H9 (cell line): ENCODE measurements around the gene SMIM28. TPM values are rescaled to one million over a fixed set of nuclear protein-coding genes. Genes with fewer than 3 reads are reported as not detected.
A peak's percentile ranks its signal among the peaks of the same experiment; 100 is the strongest.

Experiments
- DNase-seq: peaks from one replicate; pipeline ENCODE4 v3.0.0-alpha.2; 2017
- H2AFZ ChIP-seq: one replicate; pipeline ENCODE4 v1.6.1; 2013; ENCODE audit warnings: mild to moderate bottlenecking, low read length, control low read depth, moderate library complexity
- H2AK5ac ChIP-seq: 2 replicates; pipeline ENCODE4 v1.6.1; 2013; ENCODE audit warnings: low read length, control low read depth, mixed read lengths; ENCODE audit not compliant: insufficient read length
- H2BK120ac ChIP-seq: one replicate; pipeline ENCODE4 v1.6.1; 2013; ENCODE audit warnings: low read depth, mild to moderate bottlenecking, low read length, control low read depth, inconsistent platforms; ENCODE audit not compliant: poor library complexity, severe bottlenecking
- H2BK12ac ChIP-seq: 2 replicates; pipeline ENCODE4 v1.6.1; 2013; ENCODE audit warnings: low read length, control low read depth, mixed read lengths, low read depth; ENCODE audit not compliant: insufficient read length
- H2BK15ac ChIP-seq: 2 replicates; pipeline ENCODE4 v1.6.1; 2013; ENCODE audit warnings: low read depth, low read length, control low read depth
- H2BK20ac ChIP-seq: one replicate; pipeline ENCODE4 v1.6.1; 2013; ENCODE audit warnings: low read depth, mild to moderate bottlenecking, low read length, control low read depth, inconsistent platforms; ENCODE audit not compliant: poor library complexity, severe bottlenecking
- H2BK5ac ChIP-seq: 2 replicates; pipeline ENCODE4 v1.6.1; 2013; ENCODE audit warnings: low read length, control low read depth, mixed read lengths; ENCODE audit not compliant: insufficient read length
- H3K14ac ChIP-seq: 2 replicates; pipeline ENCODE4 v1.6.1; 2013; ENCODE audit warnings: low read length, control low read depth; ENCODE audit not compliant: insufficient read depth
- H3K18ac ChIP-seq: 2 replicates; pipeline ENCODE4 v1.6.1; 2013; ENCODE audit warnings: low read depth, mild to moderate bottlenecking, mixed read lengths, low read length, control low read depth; ENCODE audit not compliant: insufficient read length
- H3K23ac ChIP-seq: 2 replicates; pipeline ENCODE4 v1.6.1; 2013; ENCODE audit warnings: low read length, control low read depth, mixed read lengths, low read depth; ENCODE audit not compliant: insufficient read length
- H3K23me2 ChIP-seq: 2 replicates; pipeline ENCODE4 v1.6.1; 2013; ENCODE audit warnings: low read depth, mild to moderate bottlenecking, mixed read lengths, low read length, control low read depth; ENCODE audit not compliant: insufficient read length, poor library complexity, severe bottlenecking
- H3K27ac ChIP-seq: 2 replicates; pipeline ENCODE4 v1.5.1; 2013; ENCODE audit warnings: low read length, control low read depth, mixed read lengths, low read depth; ENCODE audit not compliant: insufficient read length
- H3K27me3 ChIP-seq: 2 replicates; pipeline ENCODE4 v1.6.1; 2013; ENCODE audit warnings: low read length, control low read depth, inconsistent platforms; ENCODE audit not compliant: insufficient read depth
- H3K4ac ChIP-seq: 2 replicates; pipeline ENCODE4 v1.6.1; 2013; ENCODE audit warnings: low read depth, mild to moderate bottlenecking, control low read depth, inconsistent platforms, low read length, moderate library complexity
- H3K4me1 ChIP-seq: 2 replicates; pipeline ENCODE4 v1.6.1; 2013; ENCODE audit warnings: low read length, control low read depth, inconsistent platforms; ENCODE audit not compliant: insufficient read depth
- H3K4me2 ChIP-seq: 2 replicates; pipeline ENCODE4 v1.6.1; 2013; ENCODE audit warnings: low read length, control low read depth, mixed read lengths; ENCODE audit not compliant: insufficient read length, insufficient read depth
- H3K56ac ChIP-seq: 2 replicates; pipeline ENCODE4 v1.6.1; 2013; ENCODE audit warnings: low read depth, mild to moderate bottlenecking, mixed read lengths, low read length, control low read depth; ENCODE audit not compliant: insufficient read length
- H3K79me1 ChIP-seq: 2 replicates; pipeline ENCODE4 v1.6.1; 2013; ENCODE audit warnings: low read depth, mild to moderate bottlenecking, moderate library complexity, low read length, control low read depth, inconsistent platforms; ENCODE audit not compliant: insufficient read depth, poor library complexity, severe bottlenecking
- H3K79me2 ChIP-seq: 2 replicates; pipeline ENCODE4 v1.6.1; 2013; ENCODE audit warnings: low read length, control low read depth, inconsistent platforms; ENCODE audit not compliant: insufficient read depth
- H3K9ac ChIP-seq: 2 replicates; pipeline ENCODE4 v1.6.1; 2013; ENCODE audit warnings: low read length, control low read depth, mixed read lengths; ENCODE audit not compliant: insufficient read length; ENCODE audit errors: extremely low read depth
- H3K9me3 ChIP-seq: one replicate; pipeline ENCODE4 v1.6.1; 2013; ENCODE audit warnings: low read depth, low read length, inconsistent platforms; ENCODE audit not compliant: control insufficient read depth
- H3T11ph ChIP-seq: one replicate; pipeline ENCODE4 v1.6.1; 2013; ENCODE audit warnings: mild to moderate bottlenecking, low read length, control low read depth, inconsistent platforms
- H4K20me1 ChIP-seq: one replicate; pipeline ENCODE4 v1.6.1; 2013; ENCODE audit not compliant: control insufficient read depth, insufficient read length, insufficient read depth
- H4K5ac ChIP-seq: 2 replicates; pipeline ENCODE4 v1.6.1; 2013; ENCODE audit warnings: low read depth, mild to moderate bottlenecking, mixed read lengths, low read length, control low read depth; ENCODE audit not compliant: insufficient read length
- H4K8ac ChIP-seq: replicated peaks from 2 replicates; pipeline ENCODE4 v1.6.1; 2013; ENCODE audit warnings: low read length, control low read depth, mixed read lengths, low read depth; ENCODE audit not compliant: insufficient read length
- H4K91ac ChIP-seq: 2 replicates; pipeline ENCODE4 v1.6.1; 2013; ENCODE audit warnings: low read depth, mild to moderate bottlenecking, moderate library complexity, mixed read lengths, low read length, control low read depth; ENCODE audit not compliant: insufficient read length
- H3K27ac Mint-ChIP-seq, 3 experiments: 2 replicates in 2 of 3; 3 replicates in 1 of 3; pipeline ENCODE4 v1.8.0; 2020 to 2021; ENCODE audit warnings: mixed read lengths in 3 of 3, mild to moderate bottlenecking in 1 of 3, moderate library complexity in 1 of 3
- H3K27me3 Mint-ChIP-seq: 2 replicates; pipeline ENCODE4 v1.8.0; 2021; ENCODE audit warnings: low read depth, mild to moderate bottlenecking, moderate library complexity, mixed read lengths
- H3K36me3 Mint-ChIP-seq, 3 experiments: 2 replicates in 2 of 3; 3 replicates in 1 of 3; pipeline ENCODE4 v1.8.0; 2020 to 2021; ENCODE audit warnings: low read depth in 3 of 3, mixed read lengths in 3 of 3; ENCODE audit not compliant: insufficient read depth in 1 of 3
- H3K4me1 Mint-ChIP-seq, 2 experiments: 2 replicates each; pipeline ENCODE4 v1.8.0; 2020; ENCODE audit warnings: mixed read lengths in 2 of 2
- H3K4me3 Mint-ChIP-seq, 2 experiments: 2 replicates in 1 of 2; 3 replicates in 1 of 2; pipeline ENCODE4 v1.8.0; 2020 to 2021; ENCODE audit warnings: mild to moderate bottlenecking in 2 of 2, mixed read lengths in 2 of 2, moderate library complexity in 1 of 2
- H3K9me3 Mint-ChIP-seq, 2 experiments: 2 replicates in 1 of 2; 3 replicates in 1 of 2; pipeline ENCODE4 v1.8.0; 2020; ENCODE audit warnings: mild to moderate bottlenecking in 2 of 2, mixed read lengths in 2 of 2, moderate library complexity in 1 of 2
- CTCF ChIP-seq: fragments of 200-600 bp; sonication (generic); conservative IDR thresholded peaks from 3 replicates; pipeline ENCODE4 v1.8.0; 2021; ENCODE audit warnings: antibody characterized with exemption, mild to moderate bottlenecking
- WGBS: extraction: QIAGEN DNeasy Blood & Tissue Kit; methylation state at CpG from one replicate; pipeline ENCODE4 v1.1.7; 2013; ENCODE audit warnings: missing lambda C conversion rate, low lambda C conversion rate, mixed read lengths; ENCODE audit not compliant: insufficient read length; ENCODE audit errors: extremely low coverage; 5-methylcytosine and 5-hydroxymethylcytosine counted together
- total RNA-seq: library from RNA; stranded (reverse); gene quantifications from 2 replicates; pipeline ENCODE4 v1.2.1, GENCODE V29; 2021

Gene SMIM28
- total RNA-seq, 1 experiment from 2014 or later, result not detected

DNA sequence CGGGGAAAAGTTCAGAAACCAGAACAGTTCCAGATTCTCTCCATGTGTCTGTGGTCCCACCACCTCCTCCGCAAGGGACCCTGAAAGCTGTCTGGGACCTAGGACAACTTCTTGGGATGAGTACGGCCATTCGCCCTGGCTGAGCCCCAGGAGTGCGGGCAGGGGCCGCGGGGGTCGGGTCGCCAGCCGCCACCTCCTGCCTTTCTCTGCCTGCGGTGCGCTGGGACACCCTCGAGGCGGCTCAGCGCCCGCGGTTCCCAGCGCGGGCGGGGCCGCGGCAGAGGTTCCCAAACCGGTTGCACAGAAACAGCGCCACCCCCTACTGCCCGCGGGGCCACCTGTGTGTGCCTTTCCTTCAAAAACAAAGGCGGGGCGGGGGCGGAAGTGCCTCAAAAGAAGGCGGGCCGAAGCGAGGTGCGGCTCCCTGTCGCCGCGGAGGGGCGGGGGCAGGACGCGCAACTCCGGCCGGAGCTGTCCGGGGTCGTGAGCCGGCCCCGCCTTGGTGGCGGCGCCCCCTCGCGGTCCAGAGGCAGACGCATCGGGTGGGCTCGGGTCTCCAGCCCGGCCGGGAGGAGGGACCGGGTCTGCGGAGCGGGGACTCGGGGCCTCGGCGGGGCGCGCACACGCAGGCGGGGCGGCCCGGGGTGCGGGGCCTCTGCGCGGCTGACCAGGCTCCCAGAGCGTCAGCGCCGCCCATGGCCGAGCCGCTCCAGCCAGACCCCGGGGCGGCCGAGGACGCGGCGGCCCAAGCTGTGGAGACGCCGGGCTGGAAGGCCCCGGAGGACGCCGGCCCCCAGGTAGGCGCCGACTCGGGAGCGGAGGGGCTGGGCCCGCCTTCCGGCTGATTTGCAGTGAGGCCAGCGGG is 26.3 kb downstream of the SMIM28 start, which contains the start of gene HEBP2:
HEBP2 (plus strand) TSS at position 423 of the 865 bp plus-strand sequence; CDS start at position 696, 273 bp downstream.
- Histone ChIP-seq H3K79me2 (no peaks in the 10 kb centered on the region), H3K9ac (peak within 1 kb of the TSS; percentile 64), H4K20me1 (no peaks in the 10 kb centered on the region), H3K23ac (no peak within 1 kb of the TSS), H2AK5ac (no peak within 1 kb of the TSS), H3K56ac (no peak within 1 kb of the TSS), H3K79me1 (no peaks in the 10 kb centered on the region), H3K18ac (peak within 1 kb of the TSS; percentile 59), H4K8ac (no peak within 1 kb of the TSS), H2BK12ac (no peak within 1 kb of the TSS), H2BK20ac (no peak within 1 kb of the TSS), H3K4me2 (peak within 1 kb of the TSS; percentile 95), H2BK15ac (no peak within 1 kb of the TSS), H3K14ac (peak within 1 kb of the TSS; percentile 67), H4K91ac (no peak within 1 kb of the TSS), H3K27ac (no peak within 1 kb of the TSS), H2AFZ (peak within 1 kb of the TSS; percentile 57), H3K9me3 (no peaks in the 10 kb centered on the region), H3K4ac (no peak within 1 kb of the TSS), H3K23me2 (peaks cover 17% of the 10 kb centered on the region), H3K27me3 (no peaks in the 10 kb centered on the region), H2BK120ac (no peak within 1 kb of the TSS), H2BK5ac (no peak within 1 kb of the TSS), H3T11ph (no peak within 1 kb of the TSS), H3K4me1 (no peaks in the 10 kb centered on the region), H4K5ac (no peak within 1 kb of the TSS)
- H3K4me1 Mint-ChIP-seq, result peaks cover 4 to 12% of the 10 kb centered on the region in 2 experiments
- DNase-seq, result peak; percentile 99
- peak; percentile 84 for TF ChIP-seq CTCF
- H3K27me3 Mint-ChIP-seq, result no peaks in the 10 kb centered on the region; the same call in 1 of the 2 replicates
- peak within 1 kb of the TSS; percentile 90 to 91 for H3K4me3 Mint-ChIP-seq
- H3K27ac Mint-ChIP-seq, result peak within 1 kb of the TSS in 1 of 3 experiments; percentile 87; a peak in 3 of 7 replicates
- H3K9me3 Mint-ChIP-seq, result no peaks in the 10 kb centered on the region; a peak in 1 of 5 replicates
- H3K36me3 Mint-ChIP-seq, result peaks cover 2 to 32% (median 32%) of the 10 kb centered on the region in 3 experiments; a peak in 6 of 7 replicates
- no CpG with 5 or more reads among the region's 92 CpGs for WGBS
